ENCODE measurements around the gene PCSK6. TPM values are rescaled to one million over a fixed set of nuclear protein-coding genes. Genes with fewer than 3 reads are reported as not detected.

The PCSK6 gene
- total RNA-seq, 4 donors from 2014 or later = 9.7 to 20.5 (median 13.1) TPM

DNA sequence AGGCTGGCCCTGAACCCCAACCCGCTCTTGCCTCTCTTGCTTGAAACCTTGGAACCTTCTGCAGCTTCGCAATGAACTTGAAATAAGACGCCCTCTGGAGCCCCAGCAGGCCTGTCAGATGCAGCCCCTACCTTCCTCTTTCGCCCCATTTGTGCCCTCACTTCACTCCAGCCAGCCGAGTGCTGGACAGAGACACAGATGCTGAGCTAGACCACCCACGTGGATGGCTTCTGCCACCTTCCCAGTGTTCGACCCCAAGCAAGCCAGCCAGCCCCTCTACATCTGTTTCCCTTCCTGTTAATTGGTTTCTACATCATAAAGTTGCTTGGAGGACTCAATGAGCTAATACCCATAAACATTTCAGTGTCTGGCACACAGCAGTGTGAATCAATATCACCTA is 170.7 kb downstream of the PCSK6 start:
- DNase-seq (ENCODE audit: low spot score) = no peak
- ATAC-seq (ENCODE audit: low FRiP score) = no peak
- TF ChIP-seq, protein P1, sequence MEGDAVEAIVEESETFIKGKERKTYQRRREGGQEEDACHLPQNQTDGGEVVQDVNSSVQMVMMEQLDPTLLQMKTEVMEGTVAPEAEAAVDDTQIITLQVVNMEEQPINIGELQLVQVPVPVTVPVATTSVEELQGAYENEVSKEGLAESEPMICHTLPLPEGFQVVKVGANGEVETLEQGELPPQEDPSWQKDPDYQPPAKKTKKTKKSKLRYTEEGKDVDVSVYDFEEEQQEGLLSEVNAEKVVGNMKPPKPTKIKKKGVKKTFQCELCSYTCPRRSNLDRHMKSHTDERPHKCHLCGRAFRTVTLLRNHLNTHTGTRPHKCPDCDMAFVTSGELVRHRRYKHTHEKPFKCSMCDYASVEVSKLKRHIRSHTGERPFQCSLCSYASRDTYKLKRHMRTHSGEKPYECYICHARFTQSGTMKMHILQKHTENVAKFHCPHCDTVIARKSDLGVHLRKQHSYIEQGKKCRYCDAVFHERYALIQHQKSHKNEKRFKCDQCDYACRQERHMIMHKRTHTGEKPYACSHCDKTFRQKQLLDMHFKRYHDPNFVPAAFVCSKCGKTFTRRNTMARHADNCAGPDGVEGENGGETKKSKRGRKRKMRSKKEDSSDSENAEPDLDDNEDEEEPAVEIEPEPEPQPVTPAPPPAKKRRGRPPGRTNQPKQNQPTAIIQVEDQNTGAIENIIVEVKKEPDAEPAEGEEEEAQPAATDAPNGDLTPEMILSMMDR (IDR thresholded peaks at IDR 0.05) = no peak

DNA sequence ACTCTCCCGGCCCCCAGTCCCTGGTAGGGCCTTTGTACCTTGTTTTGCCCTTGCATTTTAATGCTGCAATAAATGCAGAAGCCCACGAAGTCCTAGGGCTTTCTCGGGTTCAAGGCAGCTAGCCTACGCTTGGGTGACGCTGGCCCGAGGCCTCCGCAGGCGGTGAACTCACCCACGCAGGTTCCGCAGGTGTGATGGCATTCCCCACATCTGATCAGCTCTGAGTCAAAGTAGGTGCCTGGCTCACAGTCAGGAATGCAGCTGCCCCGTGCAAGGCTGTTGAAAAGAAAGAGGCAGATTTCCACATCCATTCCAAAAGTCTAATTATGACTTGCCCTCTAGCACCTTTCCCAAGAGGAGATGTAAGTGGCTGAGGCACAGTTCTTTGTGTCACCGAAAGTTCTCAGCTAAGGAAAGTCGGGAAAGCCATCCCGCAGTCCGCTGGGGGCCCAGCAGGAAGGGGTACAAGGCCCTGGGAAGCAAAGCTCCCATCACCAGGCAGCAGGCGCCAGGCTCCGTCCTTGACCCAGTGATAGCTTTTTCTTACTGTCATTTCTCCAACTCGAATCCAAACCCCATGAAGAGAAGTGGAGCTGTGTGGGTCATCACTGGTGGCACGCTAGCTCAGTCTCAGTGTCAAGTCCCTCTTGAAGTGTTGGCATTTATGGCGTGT is 171.2 kb downstream of the PCSK6 start:
- no peak for DNase-seq (ENCODE audit: low spot score)
- ATAC-seq (ENCODE audit: low FRiP score) = no peak
- TF ChIP-seq, protein P1 (IDR thresholded peaks at IDR 0.05) = no peak

DNA sequence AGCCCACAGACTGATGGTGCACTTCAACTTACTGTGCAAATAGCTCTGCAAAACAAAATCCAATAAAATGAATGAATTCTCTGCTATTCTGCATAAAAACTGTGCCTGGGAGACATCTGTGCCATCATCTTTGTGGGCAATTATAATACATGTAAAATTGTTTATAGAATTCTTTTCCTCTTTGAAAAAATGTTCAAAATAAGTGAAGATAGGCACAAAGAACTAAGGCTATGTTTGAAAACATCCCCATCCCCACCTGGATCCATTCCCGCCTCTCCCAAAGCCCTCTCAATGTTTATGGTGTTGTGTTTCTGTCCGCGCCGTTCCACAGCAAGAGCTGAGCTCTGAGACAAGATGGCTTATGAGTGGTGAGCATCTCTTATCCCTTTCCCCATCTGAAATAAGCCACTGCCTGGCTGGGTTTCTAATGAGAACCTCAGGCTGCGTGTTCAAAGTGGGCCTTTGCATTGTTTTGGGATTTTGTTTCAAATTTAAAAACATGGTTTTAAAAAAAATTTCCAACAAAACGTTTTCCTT is 172.1 kb downstream of the PCSK6 start:
- no peak for DNase-seq (ENCODE audit: low spot score)
- TF ChIP-seq, protein P1 (IDR thresholded peaks at IDR 0.05) = no peak

DNA sequence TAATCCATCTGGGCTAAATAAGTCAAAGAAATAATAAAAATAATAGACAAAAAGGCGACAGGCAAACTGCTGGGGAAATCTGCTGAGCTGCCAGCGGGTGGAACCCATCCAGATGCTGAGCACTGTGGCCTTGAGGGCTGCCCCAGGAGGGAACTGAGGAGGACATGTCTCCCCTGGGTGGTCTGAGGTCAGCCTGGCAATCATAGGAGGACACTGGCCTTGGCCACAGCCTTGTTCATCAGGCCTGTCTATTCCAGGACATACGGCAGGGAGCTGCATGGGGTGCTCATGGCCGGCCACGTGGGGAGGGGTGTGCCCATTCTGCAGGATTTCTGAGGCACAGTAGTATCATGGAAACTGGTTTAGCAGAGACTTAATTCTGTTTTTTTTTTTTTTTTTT is 173.0 kb downstream of the PCSK6 start:
- ATAC-seq (ENCODE audit: low FRiP score) (no peak), DNase-seq (ENCODE audit: low spot score) (no peak)
- TF ChIP-seq, protein P1 (IDR thresholded peaks at IDR 0.05) = no peak

More for the DNA sequence above, 172.1 kb downstream of the PCSK6 start:
- no peak for ATAC-seq (ENCODE audit: low FRiP score)

DNA sequence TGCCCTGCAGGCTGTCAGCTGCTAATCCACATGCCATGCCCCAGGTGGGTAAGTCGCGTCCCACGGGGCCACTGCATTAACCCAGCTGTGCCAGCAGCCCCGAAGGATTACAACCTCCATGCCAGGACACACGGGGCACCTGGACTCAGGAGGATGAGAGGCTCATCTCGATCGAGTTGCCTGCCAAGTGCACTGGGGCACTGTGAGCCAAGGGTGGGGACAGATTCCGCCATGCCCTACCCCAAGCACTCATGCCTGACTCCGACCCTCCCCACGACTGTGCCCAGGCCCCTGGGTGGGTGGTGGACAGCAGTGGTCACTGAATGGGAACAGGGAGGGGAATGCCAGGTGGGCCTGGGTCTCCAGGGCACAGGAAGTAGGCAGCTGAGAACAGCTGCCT is 173.8 kb downstream of the PCSK6 start:
- DNase-seq (ENCODE audit: low spot score) (no peak), ATAC-seq (ENCODE audit: low FRiP score) (no peak)
- TF ChIP-seq, protein P1 (IDR thresholded peaks at IDR 0.05) = no peak

DNA sequence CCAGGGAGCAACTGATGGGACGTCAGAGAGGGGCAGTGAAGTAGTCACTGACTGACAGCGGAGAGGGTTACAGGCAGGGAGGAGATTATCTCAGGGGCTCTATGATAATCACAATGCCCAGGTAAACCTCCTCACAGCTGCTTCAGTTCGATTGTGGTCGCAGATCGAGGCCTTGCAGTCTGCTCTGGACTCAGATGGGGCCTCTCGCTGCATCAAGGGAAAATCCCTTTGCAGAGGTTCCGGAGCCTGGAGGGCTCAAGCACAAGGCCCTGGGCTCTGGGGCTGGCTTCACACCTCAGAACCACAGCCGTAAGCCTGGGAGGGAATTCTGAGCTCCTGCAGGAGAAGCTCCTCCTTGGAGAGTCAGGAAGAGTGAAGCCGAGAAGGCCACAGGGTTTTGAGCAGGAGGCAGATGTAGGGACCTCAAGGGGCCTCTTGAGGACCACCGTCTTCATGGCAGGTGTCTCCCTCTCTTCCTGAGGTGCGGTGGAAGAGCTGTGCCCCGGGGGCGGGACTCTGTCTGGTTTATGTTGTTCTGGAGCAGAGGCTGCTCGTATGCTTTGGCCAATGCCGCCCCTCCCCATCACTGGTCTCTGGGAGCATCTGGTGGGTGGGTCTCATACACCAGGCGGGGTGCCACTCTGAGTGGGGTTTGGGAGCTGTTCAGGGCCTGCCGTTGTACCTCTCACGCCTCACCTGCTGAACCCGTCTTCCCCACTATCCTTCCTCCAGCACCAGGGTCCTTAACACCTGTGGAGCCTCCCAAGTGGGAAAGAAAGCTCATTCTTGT is 175.0 kb downstream of the PCSK6 start:
- DNase-seq (ENCODE audit: low spot score) (no peak), ATAC-seq (ENCODE audit: low FRiP score) (no peak)
- TF ChIP-seq, protein P1 (IDR thresholded peaks at IDR 0.05) = no peak

All from omental fat pad (tissue), 4 donors.